IPS-18c (cell line): ENCODE results near the gene ARHGEF11.

ENCODE experiments used
- H3K4me3 ChIP-seq: 2 replicates; pipeline ENCODE4 v1.7.0; 2013; ENCODE audit warnings: low read depth, mild to moderate bottlenecking, low read length, moderate library complexity; ENCODE audit not compliant: insufficient read depth
- H3K9me3 ChIP-seq: one replicate; pipeline ENCODE4 v1.6.1; 2013; ENCODE audit warnings: mild to moderate bottlenecking, low read length, moderate library complexity; ENCODE audit not compliant: control insufficient read depth, insufficient read depth

The ARHGEF11 gene

DNA sequence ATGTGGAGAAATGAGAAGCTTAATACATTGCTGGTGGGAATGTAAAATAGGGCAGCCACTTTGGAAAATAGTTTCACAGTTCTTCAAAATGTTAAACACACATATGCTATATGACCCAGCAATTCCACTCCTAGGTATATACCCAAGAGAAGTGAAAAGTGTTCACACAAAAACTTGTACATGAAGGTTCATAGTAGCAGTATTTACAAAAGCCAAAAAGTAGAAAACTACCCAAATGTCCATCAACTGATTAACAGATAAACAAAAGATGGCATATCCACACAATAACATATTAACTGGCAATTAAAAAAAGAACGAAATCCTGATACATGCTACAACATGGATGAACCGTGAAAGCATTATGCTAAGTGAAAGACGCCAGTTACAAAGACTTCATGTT lies 33.7 kb downstream of the ARHGEF11 start:
- H3K4me3 ChIP-seq = no peak overlapping the region
- H3K9me3 ChIP-seq = no peaks in the 10 kb centered on the region

GRCh38 chr1:157008502-157008901 lies 37.0 kb downstream of the ARHGEF11 start:
- Histone ChIP-seq H3K4me3 (no peak overlapping the region), H3K9me3 (no peaks in the 10 kb centered on the region)

- Histone ChIP-seq H3K4me3 (no peak overlapping the region), H3K9me3 (no peaks in the 10 kb centered on the region)
Measured at GRCh38 chr1:157007306-157007705, 38.2 kb downstream of the ARHGEF11 start.

DNA sequence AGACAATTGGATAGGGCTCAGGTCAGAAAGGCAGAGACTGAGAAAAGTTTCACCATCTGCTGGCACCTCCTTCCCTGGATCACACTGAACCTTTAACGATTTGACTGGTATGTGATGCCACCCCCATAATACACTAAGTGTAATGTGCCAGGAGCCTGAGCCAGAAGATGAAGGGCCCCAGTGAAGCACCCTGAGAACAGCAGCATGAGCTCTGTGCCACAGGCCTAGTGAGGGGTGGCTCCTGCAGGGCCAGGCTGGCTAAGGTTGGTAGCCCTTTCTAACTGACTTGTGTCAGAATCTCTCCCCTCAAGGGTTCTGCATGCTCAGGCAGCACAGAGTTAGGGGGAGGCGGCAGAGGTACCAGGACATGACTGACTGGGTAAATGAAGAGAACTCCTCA lies 38.9 kb downstream of the ARHGEF11 start:
- Histone ChIP-seq H3K4me3 (no peak overlapping the region), H3K9me3 (no peaks in the 10 kb centered on the region)

- Histone ChIP-seq H3K4me3 (no peak overlapping the region), H3K9me3 (no peaks in the 10 kb centered on the region)
Measured at GRCh38 chr1:157005965-157006364, 39.6 kb downstream of the ARHGEF11 start.

GRCh38 chr1:157004806-157005205 lies 40.7 kb downstream of the ARHGEF11 start:
- Histone ChIP-seq H3K9me3 (no peaks in the 10 kb centered on the region), H3K4me3 (no peak overlapping the region)

DNA sequence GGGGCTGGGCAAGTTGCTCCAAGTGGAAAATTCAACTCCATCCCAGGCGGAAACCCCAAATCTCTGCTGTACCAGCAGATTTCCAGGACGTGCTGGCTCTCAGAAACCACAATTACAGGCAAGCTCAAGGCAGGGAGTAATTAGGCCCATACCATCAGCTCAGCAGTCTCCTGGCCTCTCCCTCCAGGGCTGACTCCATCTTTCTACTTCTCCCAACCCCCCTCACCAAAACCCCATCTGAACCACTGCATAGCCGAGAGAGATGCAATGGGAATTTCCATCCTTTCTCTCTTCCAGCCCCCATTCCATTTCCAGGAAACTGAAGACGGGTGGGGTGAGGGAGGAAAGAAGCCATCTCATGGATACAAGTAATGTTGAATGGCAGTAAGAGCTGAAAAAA lies 41.2 kb downstream of the ARHGEF11 start:
- Histone ChIP-seq H3K4me3 (no peak overlapping the region), H3K9me3 (no peaks in the 10 kb centered on the region)

DNA sequence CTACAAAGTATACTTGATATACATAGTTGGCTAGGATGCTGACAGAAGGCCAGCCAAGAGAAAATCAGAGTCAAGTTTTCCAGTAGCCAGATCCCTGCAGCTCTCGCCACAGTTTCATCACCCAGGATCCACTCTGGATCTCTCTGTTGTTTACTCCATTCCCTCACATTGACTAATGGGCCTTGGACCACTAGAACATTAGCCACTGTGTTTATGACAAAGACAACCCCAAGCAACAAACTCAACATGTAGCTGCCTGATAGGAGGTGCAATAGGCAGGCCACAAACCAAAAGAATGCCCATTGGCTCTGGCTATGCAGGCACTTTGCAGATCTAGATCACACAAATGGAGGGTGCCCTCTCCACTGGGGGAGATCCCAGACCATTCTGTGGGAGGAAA lies 44.2 kb downstream of the ARHGEF11 start:
- Histone ChIP-seq H3K4me3 (no peak overlapping the region), H3K9me3 (no peaks in the 10 kb centered on the region)

DNA sequence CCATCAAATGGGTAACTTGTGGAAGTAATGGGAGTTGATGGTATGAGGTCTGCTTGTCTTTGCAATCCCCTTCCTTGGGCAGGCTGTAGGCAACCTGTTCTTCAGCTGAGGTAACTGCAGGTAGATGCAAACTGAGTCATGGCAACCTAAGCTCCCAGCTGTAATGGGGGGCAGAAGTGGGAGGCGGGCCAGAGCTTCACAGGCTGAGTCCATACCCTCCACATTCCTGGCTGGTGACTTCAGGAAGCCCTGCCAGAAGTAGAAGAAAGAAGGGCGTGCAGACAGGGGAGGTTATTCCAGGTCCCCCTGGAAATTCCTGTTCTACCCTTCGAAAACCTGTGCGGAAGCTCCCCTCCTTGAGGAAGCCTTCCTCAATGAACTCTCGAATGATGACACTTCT lies 44.9 kb downstream of the ARHGEF11 start:
- no peak overlapping the region for H3K4me3 ChIP-seq
- H3K9me3 ChIP-seq = no peaks in the 10 kb centered on the region

DNA sequence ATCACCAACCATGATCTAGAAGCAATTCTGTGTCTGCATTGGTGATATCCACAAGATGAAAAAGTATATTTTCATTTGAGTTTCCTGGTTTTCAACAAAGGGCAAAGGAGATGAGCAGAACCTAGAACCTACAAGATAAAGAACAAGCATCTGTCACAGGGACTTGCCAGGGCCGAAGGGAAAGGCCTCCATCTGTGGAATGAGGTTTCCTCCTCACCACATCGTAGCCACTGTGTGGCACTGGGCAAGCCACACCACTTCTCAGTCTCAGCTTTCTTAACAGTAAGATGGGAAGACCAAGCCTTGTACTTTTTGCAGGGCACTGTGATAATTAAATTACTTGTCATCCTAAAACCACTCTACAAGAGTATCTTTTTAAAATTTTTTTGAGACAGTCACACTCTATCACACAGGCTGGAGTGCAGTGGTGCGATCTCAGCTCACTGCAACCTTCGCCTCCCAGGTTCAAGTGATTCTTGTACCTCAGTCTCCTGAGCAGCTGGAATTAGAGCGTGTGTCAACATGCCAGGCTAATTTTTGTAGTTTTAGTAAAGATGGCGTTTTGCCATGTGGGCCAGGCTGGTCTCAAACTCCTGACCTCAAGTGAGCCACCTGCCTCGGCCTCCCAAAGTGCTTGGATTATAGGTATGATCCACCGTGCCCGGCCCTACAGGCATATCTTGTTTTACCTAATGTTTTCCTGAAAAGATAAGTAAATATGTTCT lies 45.8 kb downstream of the ARHGEF11 start:
- H3K4me3 ChIP-seq = no peak overlapping the region

DNA sequence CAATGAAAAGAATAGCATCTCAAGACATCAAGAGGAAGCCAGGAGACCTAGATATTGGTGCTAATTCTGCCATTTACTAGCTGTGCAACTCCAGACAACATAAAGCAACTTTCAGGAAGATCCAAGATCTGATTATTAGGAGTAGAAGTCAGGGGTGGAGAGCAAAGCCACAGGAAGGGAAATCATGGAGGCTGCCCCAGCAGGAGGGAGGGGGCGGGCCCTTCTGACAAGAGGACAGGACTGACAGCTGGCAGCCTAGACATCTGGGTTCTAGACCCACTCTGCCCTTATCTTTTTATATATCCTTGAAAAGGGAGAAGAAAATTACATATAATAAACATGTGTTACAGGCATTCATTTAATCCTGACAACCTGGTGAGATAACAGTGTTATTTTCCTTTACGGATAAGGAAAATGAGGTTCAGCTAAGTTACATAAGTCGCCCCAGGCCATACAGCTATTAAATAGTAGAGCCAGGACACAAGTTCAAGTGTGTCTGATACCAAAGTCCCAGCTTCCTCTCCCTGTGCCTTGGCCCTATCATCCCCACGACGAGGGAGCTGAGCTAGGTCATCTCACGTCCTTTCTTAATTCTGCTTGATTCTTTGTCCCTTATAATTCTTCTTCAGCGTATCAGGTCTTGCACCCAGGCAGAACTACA lies 46.6 kb downstream of the ARHGEF11 start:
- Histone ChIP-seq H3K9me3 (no peaks in the 10 kb centered on the region), H3K4me3 (no peak overlapping the region)

More for the DNA sequence above, 45.8 kb downstream of the ARHGEF11 start:
- H3K9me3 ChIP-seq = no peaks in the 10 kb centered on the region

GRCh38 chr1:156998301-156998700 lies 47.2 kb downstream of the ARHGEF11 start:
- no peak overlapping the region for H3K4me3 ChIP-seq
- no peaks in the 10 kb centered on the region for H3K9me3 ChIP-seq

GRCh38 chr1:156995412-156995811 lies 50.1 kb downstream of the ARHGEF11 start:
- Histone ChIP-seq H3K9me3 (no peaks in the 10 kb centered on the region), H3K4me3 (no peak overlapping the region)

DNA sequence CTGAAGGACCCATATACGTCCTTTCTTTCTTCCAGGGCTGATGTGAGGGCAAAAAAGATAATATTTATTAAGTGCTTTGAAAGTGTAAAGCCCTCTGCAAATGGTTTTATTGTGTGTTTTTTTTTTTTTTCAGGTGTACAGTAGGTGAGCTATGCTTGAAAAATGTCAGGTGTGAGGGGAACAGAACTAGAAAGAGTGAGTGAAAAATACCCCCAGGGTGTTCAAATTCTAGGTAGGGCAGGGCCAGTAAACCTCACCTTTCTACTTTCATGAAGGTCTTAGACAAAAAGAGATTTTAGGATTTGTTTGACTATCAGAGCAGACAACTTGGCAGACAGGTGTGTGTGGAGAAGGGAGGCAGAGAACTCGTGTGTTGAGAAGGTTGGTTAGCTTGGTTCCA lies 51.3 kb downstream of the ARHGEF11 start:
- Histone ChIP-seq H3K4me3 (no peak overlapping the region), H3K9me3 (no peaks in the 10 kb centered on the region)

DNA sequence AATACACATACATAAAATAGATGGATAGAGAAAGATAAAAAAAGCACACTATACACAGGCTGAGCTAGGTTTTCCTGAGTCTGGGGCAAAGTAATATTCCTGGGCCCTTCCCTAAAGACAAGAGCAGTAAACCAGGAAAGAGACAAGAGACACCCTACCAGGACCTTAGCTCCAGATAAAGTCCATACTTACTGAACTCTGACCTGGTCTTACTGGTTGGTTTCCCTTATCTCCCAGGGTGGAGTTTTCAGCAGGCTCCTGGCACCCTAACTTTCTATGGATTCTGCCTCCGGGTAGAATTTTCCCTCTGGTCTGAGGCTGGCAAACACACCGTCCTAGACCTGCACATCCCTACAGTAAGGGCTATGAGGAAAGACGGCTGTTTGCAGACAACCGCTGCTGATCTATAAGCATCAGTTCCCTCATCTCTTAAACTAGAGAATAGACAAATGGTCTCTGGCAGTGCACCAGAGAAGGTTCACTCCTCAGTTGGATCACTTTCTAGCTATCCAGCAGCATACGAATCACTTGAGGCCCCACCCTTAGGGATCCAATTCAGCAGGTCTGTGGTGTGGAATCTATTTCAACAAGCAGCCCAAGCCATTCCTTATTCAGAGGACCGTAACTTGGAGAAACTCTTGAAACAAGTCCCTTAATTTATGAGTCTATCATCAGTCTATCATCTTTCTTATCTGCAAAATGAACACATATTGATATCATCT lies 52.0 kb downstream of the ARHGEF11 start:
- no peak overlapping the region for H3K4me3 ChIP-seq
- no peaks in the 10 kb centered on the region for H3K9me3 ChIP-seq

DNA sequence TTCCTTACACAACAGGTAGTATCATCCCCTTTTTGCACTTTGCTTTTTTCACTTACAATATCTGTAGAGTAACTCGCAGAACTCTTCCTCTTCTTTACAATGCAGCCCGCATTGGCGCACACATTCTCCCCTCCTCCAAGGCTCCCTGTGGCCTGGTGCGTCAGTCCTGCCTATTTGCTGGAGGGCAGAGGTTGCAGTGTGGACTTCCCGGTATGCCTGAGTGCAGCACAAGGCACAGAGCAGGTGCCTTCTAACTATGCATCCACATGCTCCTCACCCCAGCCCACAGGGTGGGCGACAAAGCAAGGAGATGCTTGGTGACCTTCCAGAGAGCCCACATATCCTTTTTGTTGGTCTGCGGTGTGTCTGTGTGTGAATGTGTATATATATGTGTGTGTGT lies 53.3 kb downstream of the ARHGEF11 start:
- no peaks in the 10 kb centered on the region for H3K9me3 ChIP-seq

GRCh38 chr1:156987715-156988114 lies 57.8 kb downstream of the ARHGEF11 start:
- no peaks in the 10 kb centered on the region for H3K9me3 ChIP-seq
- no peak overlapping the region for H3K4me3 ChIP-seq

More for the DNA sequence above, 53.3 kb downstream of the ARHGEF11 start:
- no peak overlapping the region for H3K4me3 ChIP-seq

GRCh38 chr1:156980551-156980950 lies 65.0 kb downstream of the ARHGEF11 start:
- Histone ChIP-seq H3K4me3 (no peak overlapping the region), H3K9me3 (no peaks in the 10 kb centered on the region)
